Activated CD8-positive, alpha-beta memory T cell treated with anti-CD3 and anti-CD28 coated beads, Interleukin-2, amount 50 U/mL, for 24 hours (primary cell): ENCODE measurements around the gene MCM7.

ENCODE experiments used
- DNase-seq: peaks from one replicate; pipeline ENCODE4 v3.0.0-alpha.2; 2020; ENCODE audit errors: extremely low read depth

Gene MCM7

GRCh38 chr7:100122568-100122967, 21.4 kb upstream of the MCM7 start:
- no peak for DNase-seq

GRCh38 chr7:100122067-100122466, 20.9 kb upstream of the MCM7 start:
- no peak for DNase-seq

GRCh38 chr7:100120733-100121036, 19.5 kb upstream of the MCM7 start:
- DNase-seq = no peak

- DNase-seq = no peak
These were observed 19.0 kb upstream of the MCM7 start for GRCh38 chr7:100119970-100120732.

- peak; percentile 89 for DNase-seq
These were observed 18.1 kb upstream of the MCM7 start, which contains the start of the genes CNPY4 and TAF6 for GRCh38 chr7:100119072-100119969. Gene CNPY4, plus strand, starts transcription at chr7:100119634. Its CDS starts 111 bp downstream, at chr7:100119745. Gene TAF6, minus strand, starts transcription at chr7:100119358. Its CDS starts 5,149 bp downstream, at chr7:100114209.

- DNase-seq = no peak
These were observed 17.3 kb upstream of the MCM7 start for GRCh38 chr7:100118388-100119071.

- DNase-seq = no peak
These were observed 13.8 kb upstream of the MCM7 start for GRCh38 chr7:100115026-100115425.

- no peak for DNase-seq
These were observed 10.7 kb upstream of the MCM7 start for GRCh38 chr7:100111914-100112313.

GRCh38 chr7:100111156-100111555, 10.0 kb upstream of the MCM7 start:
- no peak for DNase-seq

GRCh38 chr7:100109521-100110163, 8.4 kb upstream of the MCM7 start:
- no peak for DNase-seq

- no peak for DNase-seq
These were observed 6.7 kb upstream of the MCM7 start for GRCh38 chr7:100107890-100108289.

GRCh38 chr7:100107125-100107737, 6.0 kb upstream of the MCM7 start:
- no peak for DNase-seq

- no peak for DNase-seq
These were observed 5.4 kb upstream of the MCM7 start for GRCh38 chr7:100106633-100107032.

GRCh38 chr7:100105534-100105933, 4.3 kb upstream of the MCM7 start:
- no peak for DNase-seq

- DNase-seq = no peak
These were observed 2.0 kb upstream of the MCM7 start for GRCh38 chr7:100102950-100103840.

- DNase-seq = peak; percentile 63
These were observed 679 bp downstream of the MCM7 start for GRCh38 chr7:100100420-100101015.

GRCh38 chr7:100099452-100099851, 1.7 kb downstream of the MCM7 start:
- no peak for DNase-seq

GRCh38 chr7:100098913-100099312, 2.3 kb downstream of the MCM7 start:
- no peak for DNase-seq

GRCh38 chr7:100095704-100096103, 5.5 kb downstream of the MCM7 start:
- no peak for DNase-seq

GRCh38 chr7:100095289-100095688, 5.9 kb downstream of the MCM7 start:
- DNase-seq = no peak
